Stimulated activated CD4-positive, alpha-beta T cell treated with anti-CD3 and anti-CD28 coated beads, Interleukin-1b, Interleukin-23, amount 100 ng/mL, for 48 hours (primary cell): ENCODE data around the gene C1orf174.
A peak's percentile ranks its signal among the peaks of the same experiment; 100 is the strongest.

Experiments used
- DNase-seq: peaks from one replicate; pipeline ENCODE4 v3.0.0-alpha.2; 2020

Gene C1orf174

GRCh38 chr1:3908886-3909517, 8.9 kb upstream of the C1orf174 start:
- DNase-seq, result no peak

DNA sequence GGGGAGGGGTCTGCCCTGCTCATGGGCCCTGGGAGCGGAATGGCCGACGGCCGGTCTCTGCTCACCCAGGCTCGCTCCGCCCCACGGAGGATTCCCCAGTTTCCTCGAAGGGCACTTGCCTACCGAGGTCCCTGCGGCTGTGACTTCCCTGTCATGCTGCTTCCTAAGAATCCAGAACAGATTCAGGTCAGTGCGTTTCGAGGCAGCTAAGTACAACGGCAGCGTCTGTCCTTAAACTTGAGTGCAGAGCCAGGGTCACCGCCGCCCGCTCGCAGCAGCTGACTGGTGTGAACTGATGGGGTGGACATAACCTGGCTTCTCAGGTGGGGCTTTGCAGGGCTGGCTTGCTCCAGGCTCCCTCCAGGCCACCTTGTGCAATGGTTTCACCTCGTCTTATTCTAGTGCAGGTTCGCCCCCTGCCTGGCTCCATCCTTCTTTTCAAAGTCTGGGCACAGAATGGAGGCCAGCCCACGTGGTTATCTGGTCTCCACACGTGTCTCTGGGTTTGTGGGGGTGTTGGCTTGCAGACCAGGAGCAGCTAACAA, 7.6 kb upstream of the C1orf174 start:
- no peak for DNase-seq

DNA sequence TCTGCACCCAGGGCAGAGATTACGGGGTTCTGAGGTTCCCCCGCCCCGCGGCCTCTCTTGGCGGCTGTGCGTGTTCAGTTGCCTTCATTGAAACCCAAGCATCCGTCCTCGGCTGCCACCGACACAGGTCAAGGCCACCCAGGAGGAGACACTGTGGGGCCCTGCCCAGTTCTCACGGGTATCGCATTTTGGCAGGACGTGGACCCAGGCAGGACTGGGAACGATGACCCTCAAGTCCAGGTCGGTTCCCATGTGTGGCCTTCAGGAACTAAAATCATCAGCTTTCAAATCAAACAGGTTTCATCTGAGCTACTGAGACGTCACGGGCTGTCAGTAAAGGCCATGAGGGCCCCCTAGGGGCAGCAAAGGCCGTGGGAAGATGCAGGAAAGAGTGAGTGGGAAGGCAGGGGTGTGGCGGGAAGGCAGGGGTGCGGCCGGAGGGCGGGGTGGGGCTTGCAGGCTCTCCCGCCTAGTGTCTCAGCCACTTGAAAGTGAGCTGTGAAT, 7.0 kb upstream of the C1orf174 start:
- peak; percentile 52 for DNase-seq

DNA sequence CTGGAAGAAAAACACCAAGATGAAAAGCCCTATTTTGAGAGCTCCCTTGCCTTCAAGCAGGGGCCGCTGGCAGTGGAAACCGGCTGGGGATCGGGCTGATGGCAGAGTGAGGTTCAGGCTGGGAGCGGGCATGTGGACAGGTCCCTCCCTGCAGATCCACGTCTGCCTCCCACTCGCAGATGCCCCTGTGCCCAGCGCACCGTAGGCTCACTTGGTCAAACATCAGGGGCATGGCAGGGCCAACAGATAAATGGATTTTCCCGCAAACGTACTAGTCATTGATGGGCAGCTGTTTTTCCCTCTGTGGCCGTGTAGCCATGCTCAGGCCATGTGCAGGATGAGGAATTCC, 6.6 kb upstream of the C1orf174 start:
- DNase-seq, result no peak

DNA sequence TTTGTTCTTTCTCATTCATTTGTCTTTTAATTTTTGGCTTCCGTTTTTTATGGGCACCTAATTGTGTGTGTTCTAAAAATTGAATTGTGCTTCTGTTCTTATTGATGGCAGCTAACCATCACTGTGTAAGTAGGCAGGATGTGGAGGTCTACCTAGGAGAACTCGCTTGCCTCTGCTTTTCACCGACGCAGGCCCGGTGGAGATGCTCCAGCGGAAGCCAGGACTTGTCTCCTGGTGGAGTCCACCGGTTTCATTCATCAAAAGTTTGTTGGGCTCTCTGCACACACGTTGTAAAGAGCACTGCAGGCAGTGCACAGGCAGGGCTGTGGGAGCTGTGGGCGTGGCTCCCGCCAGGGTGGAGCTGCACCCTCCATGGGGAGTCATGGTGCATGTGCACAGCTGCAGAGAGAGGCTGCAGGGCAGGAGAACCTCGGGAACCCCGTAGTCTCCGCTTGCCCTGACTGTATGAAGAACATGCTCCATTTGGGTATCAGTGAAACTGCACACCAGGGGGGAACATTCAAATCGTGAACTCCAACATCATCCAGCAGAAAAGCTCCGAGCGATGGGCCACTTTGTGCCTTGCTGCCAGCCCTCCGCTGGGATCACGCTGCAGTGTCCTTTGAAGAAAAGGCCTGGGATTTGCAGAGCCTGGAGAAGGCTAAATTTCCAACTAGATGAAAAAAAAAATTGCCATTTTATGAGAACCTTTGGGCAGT, 6.0 kb upstream of the C1orf174 start:
- DNase-seq, result no peak

DNA sequence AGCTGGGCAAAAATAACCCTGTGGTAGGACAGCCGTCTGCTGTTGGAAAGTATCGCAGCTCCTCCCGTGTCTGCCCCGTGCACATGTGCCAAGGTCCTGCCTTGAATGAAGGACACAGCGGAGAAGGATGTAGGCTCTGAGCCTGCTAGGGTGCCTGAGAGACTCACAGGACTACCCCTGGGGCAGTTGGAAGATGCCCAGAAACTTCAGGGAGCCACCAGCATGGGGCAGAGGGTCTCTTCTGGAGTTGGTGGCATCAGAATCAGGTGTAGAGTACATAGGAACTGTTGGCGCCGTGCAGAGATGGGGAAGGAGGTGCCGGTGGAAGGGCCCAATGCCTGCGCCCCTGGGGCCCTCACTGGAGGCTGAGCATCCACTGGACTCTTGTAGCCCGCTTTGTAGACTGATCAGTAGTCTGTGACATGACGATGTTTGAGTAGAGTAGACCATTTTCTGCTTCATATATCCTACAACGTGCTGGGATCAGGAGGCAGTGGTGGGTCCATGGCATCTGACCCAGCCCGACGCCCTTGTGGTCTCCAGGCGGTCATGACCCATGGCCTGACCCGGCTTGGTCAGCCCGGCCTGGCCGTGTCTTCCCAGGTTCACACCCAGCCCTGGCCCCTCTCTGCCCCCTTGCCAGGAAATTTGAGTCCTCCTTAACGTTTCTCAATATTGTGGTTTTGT, 5.3 kb upstream of the C1orf174 start:
- no peak for DNase-seq

GRCh38 chr1:3904843-3905185, 4.7 kb upstream of the C1orf174 start:
- no peak for DNase-seq

DNA sequence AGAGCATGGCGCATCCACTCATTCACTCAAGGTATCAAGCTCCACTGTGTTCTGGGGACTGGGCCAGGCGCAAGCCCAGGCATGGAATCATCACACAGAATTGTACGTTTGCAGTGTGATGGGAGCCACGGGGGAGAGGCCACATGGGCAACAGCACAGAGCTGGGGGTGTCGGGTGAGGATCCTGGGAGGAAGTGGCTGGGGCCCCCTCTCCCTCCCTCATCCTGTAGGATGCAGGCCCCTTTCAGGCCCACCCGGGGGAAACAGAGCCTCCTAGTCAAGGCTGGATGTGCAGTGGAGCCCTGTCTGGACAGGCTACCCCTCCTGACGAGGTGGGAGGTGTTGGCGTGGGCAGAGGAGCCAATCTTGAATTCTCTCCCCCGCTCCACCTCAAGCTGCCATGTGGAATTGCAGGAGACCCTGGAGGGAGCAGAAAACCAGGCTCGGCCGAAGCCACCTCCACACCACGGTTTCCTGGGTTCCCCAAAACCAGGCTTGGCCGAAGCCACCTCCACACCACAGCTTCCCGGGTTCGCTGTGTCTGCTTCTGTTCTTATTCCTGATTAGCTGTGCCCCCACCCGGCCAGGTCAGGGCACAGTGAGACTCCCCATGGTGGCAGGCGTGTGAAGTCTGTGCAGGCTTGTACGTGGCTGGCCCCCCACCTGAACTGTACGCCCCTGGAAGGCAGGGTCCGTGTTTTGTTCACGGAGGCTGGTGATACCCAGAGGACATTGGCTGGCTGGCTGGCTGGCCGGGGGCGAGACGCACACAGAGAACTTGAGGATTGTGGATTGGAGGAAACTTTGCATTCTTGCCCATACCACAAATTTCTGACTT, 4.2 kb upstream of the C1orf174 start:
- no peak for DNase-seq

DNA sequence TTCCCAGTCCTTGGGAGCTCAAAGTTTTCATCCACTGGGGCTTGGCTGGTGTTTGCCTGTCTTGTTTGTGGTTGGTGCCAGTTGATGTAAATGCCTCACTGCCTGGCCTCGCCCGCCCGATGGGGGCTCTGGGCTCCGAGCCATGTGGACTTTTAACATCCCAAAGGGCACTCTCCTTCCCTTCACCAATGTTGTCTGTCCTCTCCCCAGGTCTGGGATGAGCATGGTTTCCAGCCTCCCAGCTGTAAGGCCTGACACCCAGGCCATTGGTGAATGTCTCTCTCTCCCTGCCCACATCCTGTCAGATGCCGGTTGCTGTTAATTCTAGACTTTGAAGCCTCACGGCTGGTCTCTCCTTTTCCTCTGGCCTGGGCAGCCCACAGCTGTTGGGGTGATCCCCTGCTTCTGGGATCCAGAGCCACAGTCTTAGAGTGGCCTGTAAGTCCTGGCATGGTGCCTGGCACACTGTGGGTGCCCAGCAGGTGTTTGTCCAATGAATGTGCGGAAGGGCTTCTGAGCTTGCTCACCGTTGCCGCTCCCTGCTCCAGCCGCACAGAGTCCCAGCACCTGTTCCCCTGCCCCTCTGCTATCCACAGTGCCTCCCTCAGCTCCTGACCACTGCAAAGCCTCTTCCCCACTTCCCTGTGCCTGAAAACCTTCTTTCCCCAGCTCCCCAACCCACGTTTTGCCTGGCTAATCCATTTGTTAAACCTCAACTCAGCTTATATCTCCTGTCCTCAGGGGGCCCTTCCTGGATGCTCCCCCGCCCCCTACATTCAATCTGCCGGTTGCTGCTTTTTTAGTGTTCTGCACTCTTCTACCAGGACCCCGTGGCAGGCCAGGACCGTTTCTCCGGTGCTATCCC, 3.3 kb upstream of the C1orf174 start:
- no peak for DNase-seq

DNA sequence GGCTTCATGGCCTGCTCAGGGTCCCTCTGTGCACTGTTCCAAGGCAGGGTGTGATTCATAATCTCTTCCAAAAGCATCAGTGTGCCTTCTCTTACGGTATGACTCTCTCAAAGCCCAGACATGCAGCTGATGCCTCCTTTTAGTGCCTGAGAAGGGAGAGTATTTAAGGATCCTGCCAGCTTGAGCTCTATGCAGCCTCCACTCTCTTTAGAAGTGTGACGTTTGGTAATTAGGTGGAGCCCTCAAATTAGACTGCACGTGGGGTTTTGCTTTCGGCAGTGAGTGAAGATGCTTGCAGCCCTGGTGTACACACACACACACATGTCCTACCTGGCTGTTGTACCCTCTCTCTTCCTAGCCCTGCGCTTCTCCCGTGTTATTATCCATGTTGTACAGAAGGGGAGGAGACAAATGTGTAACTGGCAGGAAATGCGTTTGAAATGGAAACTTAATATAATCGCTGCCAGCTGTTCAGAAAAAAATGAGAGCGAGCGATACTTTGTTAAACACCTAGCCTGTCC, 2.6 kb upstream of the C1orf174 start:
- peak; percentile 35 for DNase-seq

DNA sequence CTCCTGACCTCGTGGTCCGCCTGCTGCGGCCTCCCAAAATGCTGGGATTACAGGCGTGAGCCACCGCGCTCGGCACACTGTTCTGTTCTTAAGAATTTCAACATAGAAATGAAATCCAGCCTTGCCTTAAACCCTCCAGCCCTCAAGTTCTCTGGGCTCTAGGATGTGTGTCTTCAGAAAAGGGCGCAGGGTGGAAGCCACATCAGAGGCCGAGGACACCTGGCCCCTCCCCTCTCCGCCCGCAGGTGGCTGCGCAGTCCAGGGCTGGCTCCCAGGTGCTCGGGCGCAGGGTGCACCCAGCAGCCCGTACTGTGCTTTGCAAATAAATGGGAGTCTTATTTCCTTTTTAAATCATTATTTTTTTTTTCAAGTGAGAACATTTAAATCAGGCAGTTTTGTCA, 2.0 kb upstream of the C1orf174 start:
- DNase-seq, result peak; percentile 33

DNA sequence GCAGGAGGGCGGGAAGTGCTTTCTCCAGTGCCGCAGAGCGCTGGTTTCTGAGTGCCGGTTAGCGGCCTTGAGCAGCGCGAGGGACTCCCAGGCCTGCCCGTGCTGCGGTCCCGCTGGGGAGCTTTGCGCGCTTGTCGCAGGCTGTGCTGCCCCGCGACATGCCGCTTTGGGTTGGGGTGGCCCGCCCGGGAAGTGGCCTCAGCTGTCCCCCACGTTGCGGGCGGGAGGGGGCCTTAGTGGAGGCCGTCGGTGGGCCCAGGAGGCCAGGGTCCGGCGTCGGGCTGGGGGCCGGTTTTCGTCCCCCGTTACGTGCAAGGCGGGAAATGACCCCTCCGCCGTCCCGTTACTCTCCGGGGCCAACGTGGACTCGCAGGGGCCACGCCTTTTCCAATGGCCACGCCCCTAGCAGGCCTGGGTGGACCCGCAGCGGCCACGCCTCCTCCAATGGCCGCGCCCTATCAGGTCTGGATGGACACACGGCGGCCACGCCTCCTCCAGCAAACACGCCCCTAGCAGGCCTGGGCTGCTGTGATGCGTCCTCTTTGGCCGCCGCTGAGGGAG, 977 bp upstream of the C1orf174 start:
- peak; percentile 92 for DNase-seq

DNA sequence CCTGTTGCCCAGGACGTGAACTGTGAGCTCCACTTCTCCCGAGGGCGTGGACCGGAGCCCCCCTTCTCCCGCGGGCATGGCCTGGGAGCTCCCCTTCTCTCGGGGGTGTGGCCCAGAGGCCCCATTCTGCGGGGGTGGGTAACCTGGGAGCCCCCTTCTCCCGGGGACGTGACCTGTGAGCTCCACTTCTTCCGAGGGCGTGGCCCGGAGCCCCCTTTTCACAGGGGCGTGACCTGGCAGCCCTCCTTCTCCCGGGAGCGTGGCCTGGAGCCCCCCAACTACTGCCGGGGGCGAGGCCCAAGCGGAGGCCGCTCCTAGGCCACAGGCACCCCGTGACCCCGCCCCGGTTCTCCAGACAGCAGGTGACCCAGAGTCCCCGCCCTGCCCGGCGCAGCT, 320 bp downstream of the C1orf174 start:
- no peak for DNase-seq

DNA sequence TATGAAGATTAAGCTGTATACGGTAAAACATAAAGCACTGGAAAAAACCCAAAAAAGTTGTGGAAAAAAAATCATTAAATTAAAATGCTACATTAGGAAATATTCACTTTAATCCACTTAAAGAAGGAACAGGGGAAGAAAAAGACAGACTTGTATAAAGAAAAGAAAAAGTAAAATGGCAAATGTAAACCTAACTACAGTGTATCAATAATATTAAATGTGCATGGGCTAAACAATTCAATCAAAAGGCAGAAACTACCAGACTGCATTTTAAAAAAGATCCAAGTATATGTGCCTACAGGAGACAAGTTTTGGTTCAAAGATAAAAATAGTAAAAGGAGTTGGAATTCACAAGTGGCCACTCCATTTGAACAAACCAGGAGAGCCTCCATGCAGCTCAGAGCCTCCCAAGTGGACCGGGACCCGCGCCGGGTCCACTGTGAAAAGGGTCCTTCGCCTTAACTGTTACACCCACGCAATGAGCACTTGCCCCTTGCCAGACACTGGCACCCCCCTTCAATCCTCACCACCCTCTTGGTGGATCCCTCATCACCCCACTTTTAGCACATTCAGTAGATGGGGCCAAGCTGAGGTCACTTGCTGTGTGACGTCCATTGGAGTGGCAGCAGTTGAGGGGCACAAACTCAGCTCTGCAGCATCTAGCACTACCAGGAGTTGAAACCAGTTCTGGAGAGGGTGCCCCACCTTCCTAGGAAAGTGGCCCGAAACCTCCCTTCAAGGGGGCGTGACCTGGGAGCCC, 898 bp downstream of the C1orf174 start:
- no peak for DNase-seq

DNA sequence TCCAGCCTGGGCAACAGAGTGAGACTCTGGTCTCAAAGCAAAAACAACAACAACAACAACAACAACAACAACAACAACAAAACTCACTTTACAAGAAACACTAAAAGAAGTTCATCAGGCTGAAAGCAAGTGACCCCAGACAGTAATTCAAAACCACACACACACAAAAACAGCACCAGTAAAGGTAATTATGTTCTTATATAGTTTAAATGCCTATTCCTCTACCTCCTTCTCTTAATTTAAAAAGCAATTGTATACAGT, 1.7 kb downstream of the C1orf174 start:
- DNase-seq, result no peak

- no peak for DNase-seq
These were observed 3.6 kb downstream of the C1orf174 start for GRCh38 chr1:3896396-3897000.

- no peak for DNase-seq
These were observed 4.1 kb downstream of the C1orf174 start for GRCh38 chr1:3895951-3896325.

DNA sequence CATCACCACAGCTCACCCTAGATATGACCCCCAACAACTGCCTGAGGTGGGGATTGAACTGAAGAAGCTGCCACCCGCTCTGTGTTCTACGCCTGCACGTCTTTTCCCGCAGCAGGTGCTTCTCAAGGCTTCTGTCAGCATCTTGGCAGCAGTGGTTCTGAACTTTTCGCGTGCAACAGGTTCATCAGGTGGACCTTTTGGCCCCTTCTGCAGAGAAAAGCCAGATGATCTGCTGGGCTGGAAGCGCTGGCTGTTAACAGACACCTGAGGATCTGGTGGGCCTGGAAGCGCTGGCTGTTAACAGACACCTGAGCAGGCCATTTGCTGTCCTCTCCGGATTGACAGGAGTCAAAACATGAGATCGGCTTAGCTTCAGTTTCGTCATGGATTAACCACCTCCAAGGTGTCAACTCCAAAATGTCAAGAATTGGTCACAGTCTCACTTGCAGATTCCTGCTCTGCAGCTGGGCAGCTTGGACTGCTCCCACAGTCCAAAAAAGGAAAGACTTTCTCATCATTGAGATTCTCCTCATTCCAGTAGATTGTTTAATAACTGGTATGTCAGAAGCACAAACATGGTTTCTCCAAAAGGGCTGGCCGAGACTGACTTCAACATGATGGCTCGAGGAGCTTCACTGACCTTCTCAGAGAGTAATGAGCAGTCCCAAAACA, 4.7 kb downstream of the C1orf174 start:
- DNase-seq, result no peak

GRCh38 chr1:3894626-3895278, 5.3 kb downstream of the C1orf174 start:
- no peak for DNase-seq
